Body of pancreas (tissue), 4 donors: Measurements from ENCODE around the gene TAF15.

Experiments used
- CTCF ChIP-seq, 7 experiments: fragments of 450-650 bp in 4 of 7; fragments of 200-600 bp in 3 of 7; sonication (generic) in 3 of 7; IDR thresholded peaks; one replicate each; pipeline ENCODE4 v1.5.1; 2016 to 2019; ENCODE audit warnings: antibody characterized with exemption in 7 of 7
- POLR2A ChIP-seq, 3 donors: fragments of 450-650 bp; IDR thresholded peaks; one replicate each; pipeline ENCODE4 v1.6.1; 2016; ENCODE audit warnings: antibody characterized with exemption in 3 of 3, mild to moderate bottlenecking in 2 of 3

GRCh38 chr17:35843698-35844097 is 34.4 kb downstream of the TAF15 start:
- no peak for TF ChIP-seq CTCF (IDR thresholded peaks at IDR 0.05)
- no peak for TF ChIP-seq POLR2A (IDR thresholded peaks at IDR 0.05)
